PC-3 (cell line): ENCODE results near the gene PLCB2.

Experiments used
- EZH2 ChIP-seq: fragments of 300-600 bp; sonication (generic); IDR thresholded peaks from one replicate; pipeline ENCODE4 v1.6.1; 2017; ENCODE audit warnings: antibody characterized with exemption, mild to moderate bottlenecking, low read length; ENCODE audit not compliant: unreplicated experiment
- EZH2phosphoT487 ChIP-seq: fragments of 300-600 bp; sonication (generic); IDR thresholded peaks from 2 replicates; pipeline ENCODE4 v1.6.1; 2018; ENCODE audit warnings: mild to moderate bottlenecking, antibody characterized with exemption, low read length, borderline replicate concordance
- TF ChIP-seq, protein P1 (sequence below): fragments of 300-600 bp; sonication (generic); conservative IDR thresholded peaks from 2 replicates; pipeline ENCODE4 v1.5.1; 2017; ENCODE audit warnings: antibody characterized with exemption, low read depth, mild to moderate bottlenecking, low read length

DNA sequence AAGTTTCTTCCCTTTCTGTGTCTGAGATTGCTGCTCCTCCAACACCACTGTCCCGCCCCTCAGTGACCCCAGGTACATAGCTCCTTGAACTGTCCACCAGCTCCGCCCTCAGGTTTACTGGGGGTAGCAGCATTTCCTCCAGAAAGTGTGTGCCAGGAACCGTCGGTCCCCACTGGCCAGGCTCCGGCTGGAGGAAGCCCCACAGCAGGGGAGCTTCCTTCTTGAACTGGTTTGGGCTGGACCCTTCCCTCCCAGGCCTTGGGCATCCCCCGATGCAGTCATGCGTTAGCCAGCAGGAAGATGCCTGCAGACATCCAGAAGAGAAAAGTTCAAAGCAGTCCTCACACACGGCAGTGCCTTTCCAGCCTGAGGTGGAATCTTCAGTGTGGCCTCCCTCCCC lies 49.2 kb downstream of the PLCB2 start:
- TF ChIP-seq EZH2phosphoT487: no peak
- TF ChIP-seq, protein P1, sequence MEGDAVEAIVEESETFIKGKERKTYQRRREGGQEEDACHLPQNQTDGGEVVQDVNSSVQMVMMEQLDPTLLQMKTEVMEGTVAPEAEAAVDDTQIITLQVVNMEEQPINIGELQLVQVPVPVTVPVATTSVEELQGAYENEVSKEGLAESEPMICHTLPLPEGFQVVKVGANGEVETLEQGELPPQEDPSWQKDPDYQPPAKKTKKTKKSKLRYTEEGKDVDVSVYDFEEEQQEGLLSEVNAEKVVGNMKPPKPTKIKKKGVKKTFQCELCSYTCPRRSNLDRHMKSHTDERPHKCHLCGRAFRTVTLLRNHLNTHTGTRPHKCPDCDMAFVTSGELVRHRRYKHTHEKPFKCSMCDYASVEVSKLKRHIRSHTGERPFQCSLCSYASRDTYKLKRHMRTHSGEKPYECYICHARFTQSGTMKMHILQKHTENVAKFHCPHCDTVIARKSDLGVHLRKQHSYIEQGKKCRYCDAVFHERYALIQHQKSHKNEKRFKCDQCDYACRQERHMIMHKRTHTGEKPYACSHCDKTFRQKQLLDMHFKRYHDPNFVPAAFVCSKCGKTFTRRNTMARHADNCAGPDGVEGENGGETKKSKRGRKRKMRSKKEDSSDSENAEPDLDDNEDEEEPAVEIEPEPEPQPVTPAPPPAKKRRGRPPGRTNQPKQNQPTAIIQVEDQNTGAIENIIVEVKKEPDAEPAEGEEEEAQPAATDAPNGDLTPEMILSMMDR: no peak
- TF ChIP-seq EZH2: no peak
